Glutamatergic neuron (in vitro differentiated cells): ENCODE results near the gene TAAR2. TPM values are rescaled to one million over a fixed set of nuclear protein-coding genes. Genes with fewer than 3 reads are reported as not detected.
"Not testable (repeated sequence)": the region's sequence is repeated elsewhere in the genome, so short reads cannot be mapped to it uniquely, and the experiment has no call there.

ENCODE experiments used
- DNase-seq: peaks from one replicate; pipeline ENCODE4 v3.0.0; 2022
- H3K27ac Mint-ChIP-seq: one replicate; pipeline ENCODE4 v1.8.0; 2020; ENCODE audit warnings: mild to moderate bottlenecking, mixed read lengths, inconsistent platforms; ENCODE audit not compliant: unreplicated experiment
- H3K27me3 Mint-ChIP-seq: one replicate; pipeline ENCODE4 v1.8.0; 2020; ENCODE audit warnings: mild to moderate bottlenecking, moderate library complexity, mixed read lengths, inconsistent platforms; ENCODE audit not compliant: unreplicated experiment
- H3K36me3 Mint-ChIP-seq: one replicate; pipeline ENCODE4 v1.8.0; 2020; ENCODE audit warnings: mild to moderate bottlenecking, mixed read lengths, inconsistent platforms; ENCODE audit not compliant: unreplicated experiment
- H3K4me1 Mint-ChIP-seq: one replicate; pipeline ENCODE4 v1.8.0; 2020; ENCODE audit warnings: mild to moderate bottlenecking, low read depth, mixed read lengths, inconsistent platforms; ENCODE audit not compliant: unreplicated experiment
- H3K4me3 Mint-ChIP-seq: one replicate; pipeline ENCODE4 v1.8.0; 2020; ENCODE audit warnings: mild to moderate bottlenecking, mixed read lengths, inconsistent platforms; ENCODE audit not compliant: unreplicated experiment
- H3K9me3 Mint-ChIP-seq: one replicate; pipeline ENCODE4 v1.8.0; 2020; ENCODE audit warnings: mild to moderate bottlenecking, moderate library complexity, mixed read lengths, inconsistent platforms; ENCODE audit not compliant: unreplicated experiment
- total RNA-seq: library from RNA; stranded (reverse); fragmentation: NEBNext Ultra II Directional; extraction: Animal tissue kit (Norgen Biotek cat#: 25700); gene quantifications from one replicate; pipeline ENCODE4 v1.2.1, GENCODE V29; 2021; ENCODE audit not compliant: unreplicated experiment
- TF ChIP-seq, protein P1 (sequence below): fragments of 200-600 bp; sonication (generic); IDR thresholded peaks from one replicate; pipeline ENCODE4 v1.5.0; 2021; ENCODE audit not compliant: partially characterized antibody, unreplicated experiment

The TAAR2 gene
- total RNA-seq, 1 donor from 2014 or later: not detected

DNA sequence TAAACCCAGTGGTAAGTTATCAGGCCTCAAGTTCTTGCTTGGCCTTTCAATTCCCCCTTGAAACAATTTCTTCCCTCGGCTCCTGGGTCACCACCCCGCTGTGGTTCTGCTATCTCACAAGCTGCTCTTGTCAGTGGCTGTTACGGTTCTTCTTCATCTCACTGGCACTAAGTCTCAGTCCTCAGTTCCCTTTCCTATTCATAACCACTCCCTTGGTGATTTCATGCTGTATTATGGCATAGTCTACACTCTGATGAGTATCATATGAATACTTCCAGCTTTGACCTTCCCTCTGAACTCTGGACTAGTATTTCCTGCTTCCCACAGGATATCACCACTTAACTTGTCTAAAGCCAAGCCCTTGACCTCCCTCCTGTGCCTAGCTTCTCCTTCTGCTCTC lies 27.0 kb upstream of the TAAR2 start:
- DNase-seq: no peak
- TF ChIP-seq, protein P1, sequence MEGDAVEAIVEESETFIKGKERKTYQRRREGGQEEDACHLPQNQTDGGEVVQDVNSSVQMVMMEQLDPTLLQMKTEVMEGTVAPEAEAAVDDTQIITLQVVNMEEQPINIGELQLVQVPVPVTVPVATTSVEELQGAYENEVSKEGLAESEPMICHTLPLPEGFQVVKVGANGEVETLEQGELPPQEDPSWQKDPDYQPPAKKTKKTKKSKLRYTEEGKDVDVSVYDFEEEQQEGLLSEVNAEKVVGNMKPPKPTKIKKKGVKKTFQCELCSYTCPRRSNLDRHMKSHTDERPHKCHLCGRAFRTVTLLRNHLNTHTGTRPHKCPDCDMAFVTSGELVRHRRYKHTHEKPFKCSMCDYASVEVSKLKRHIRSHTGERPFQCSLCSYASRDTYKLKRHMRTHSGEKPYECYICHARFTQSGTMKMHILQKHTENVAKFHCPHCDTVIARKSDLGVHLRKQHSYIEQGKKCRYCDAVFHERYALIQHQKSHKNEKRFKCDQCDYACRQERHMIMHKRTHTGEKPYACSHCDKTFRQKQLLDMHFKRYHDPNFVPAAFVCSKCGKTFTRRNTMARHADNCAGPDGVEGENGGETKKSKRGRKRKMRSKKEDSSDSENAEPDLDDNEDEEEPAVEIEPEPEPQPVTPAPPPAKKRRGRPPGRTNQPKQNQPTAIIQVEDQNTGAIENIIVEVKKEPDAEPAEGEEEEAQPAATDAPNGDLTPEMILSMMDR: no peak
- Mint-ChIP-seq H3K4me1 (no peaks in the 10 kb centered on the region), H3K27ac (no peak overlapping the region), H3K9me3 (no peaks in the 10 kb centered on the region), H3K27me3 (no peaks in the 10 kb centered on the region), H3K36me3 (no peaks in the 10 kb centered on the region), H3K4me3 (no peak overlapping the region)

GRCh38 chr6:132650429-132650828 lies 26.4 kb upstream of the TAAR2 start:
- Mint-ChIP-seq H3K36me3 (no peaks in the 10 kb centered on the region), H3K9me3 (no peaks in the 10 kb centered on the region), H3K4me1 (no peaks in the 10 kb centered on the region), H3K27me3 (no peaks in the 10 kb centered on the region), H3K4me3 (no peak overlapping the region), H3K27ac (no peak overlapping the region)
- DNase-seq: no peak
- TF ChIP-seq, protein P1: no peak

DNA sequence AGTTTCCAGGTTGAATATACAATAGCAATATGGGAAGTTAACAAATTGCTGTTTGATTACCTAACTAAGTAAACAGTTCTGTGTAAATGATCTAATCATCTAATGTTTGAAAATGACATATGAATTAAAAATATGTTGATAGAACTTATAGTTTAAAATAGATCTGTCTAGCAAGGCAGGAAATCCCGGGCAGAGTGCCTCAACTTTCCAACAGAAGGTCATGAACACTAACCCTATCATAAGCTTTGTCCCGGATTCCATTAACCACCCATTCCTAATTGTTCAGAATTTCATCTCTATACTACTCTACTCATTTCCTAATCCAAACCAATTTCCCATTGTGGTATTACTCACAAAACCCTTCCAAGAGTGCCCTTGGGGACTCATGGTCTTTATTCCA lies 24.8 kb upstream of the TAAR2 start:
- Mint-ChIP-seq H3K36me3 (no peaks in the 10 kb centered on the region), H3K4me1 (no peaks in the 10 kb centered on the region), H3K4me3 (no peak overlapping the region), H3K27ac (no peak overlapping the region), H3K27me3 (no peaks in the 10 kb centered on the region), H3K9me3 (no peaks in the 10 kb centered on the region)
- TF ChIP-seq, protein P1: no peak
- no peak for DNase-seq

DNA sequence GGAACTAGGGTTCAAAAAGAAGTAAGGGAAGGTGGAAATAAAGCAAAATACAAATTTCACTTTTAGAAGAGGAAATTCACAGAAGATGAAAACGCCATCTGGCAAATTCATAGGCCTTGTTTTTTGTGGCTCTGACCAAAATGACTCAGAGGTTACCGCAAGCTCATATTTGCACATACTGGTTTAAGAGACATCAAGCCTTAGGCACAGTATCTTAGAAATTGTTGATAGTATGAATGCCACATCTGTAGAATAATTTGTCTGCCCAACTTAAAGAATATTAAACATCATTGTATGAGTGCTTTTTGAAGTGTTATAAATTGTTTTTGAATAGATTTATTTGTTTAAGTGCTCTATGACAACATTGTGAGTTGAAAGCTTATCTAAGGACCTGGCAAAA lies 24.3 kb upstream of the TAAR2 start:
- Mint-ChIP-seq H3K27ac (no peak overlapping the region), H3K4me1 (no peaks in the 10 kb centered on the region), H3K36me3 (no peaks in the 10 kb centered on the region), H3K4me3 (no peak overlapping the region), H3K9me3 (no peaks in the 10 kb centered on the region), H3K27me3 (no peaks in the 10 kb centered on the region)
- no peak for DNase-seq
- TF ChIP-seq, protein P1: no peak

GRCh38 chr6:132643547-132643946 lies 19.5 kb upstream of the TAAR2 start:
- no peak for DNase-seq
- Mint-ChIP-seq H3K36me3 (no peaks in the 10 kb centered on the region), H3K27me3 (no peaks in the 10 kb centered on the region), H3K27ac (no peak overlapping the region), H3K4me3 (no peak overlapping the region), H3K9me3 (peaks cover 2% of the 10 kb centered on the region), H3K4me1 (no peaks in the 10 kb centered on the region)
- TF ChIP-seq, protein P1: no peak

- H3K4me1 Mint-ChIP-seq, H3K9me3 Mint-ChIP-seq, H3K27ac Mint-ChIP-seq, H3K36me3 Mint-ChIP-seq, H3K4me3 Mint-ChIP-seq, H3K27me3 Mint-ChIP-seq, DNase-seq: not testable (repeated sequence)
Measured at GRCh38 chr6:132637135-132637534, 13.1 kb upstream of the TAAR2 start.

DNA sequence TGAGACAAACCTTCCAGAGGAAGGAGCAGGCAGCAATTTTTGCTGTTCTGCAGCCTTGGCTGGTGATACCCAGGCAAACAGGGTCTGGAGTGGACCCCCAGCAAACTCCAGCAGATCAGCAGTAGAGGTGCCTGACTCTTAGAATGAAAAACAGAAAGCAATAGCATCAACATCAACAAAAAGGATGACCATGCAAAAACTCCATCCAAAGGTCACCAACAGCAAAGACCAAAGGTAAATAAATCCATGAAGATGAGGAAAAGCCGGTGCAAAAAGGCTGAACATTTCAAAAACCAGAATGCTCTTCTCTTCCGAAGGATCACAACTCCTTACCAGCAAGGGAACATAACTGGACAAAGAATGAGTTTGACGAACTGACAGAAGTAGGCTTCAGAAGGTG lies 11.8 kb upstream of the TAAR2 start:
- not testable (repeated sequence) for H3K9me3 Mint-ChIP-seq, H3K36me3 Mint-ChIP-seq, H3K27ac Mint-ChIP-seq, H3K4me3 Mint-ChIP-seq, H3K27me3 Mint-ChIP-seq, H3K4me1 Mint-ChIP-seq, DNase-seq

DNA sequence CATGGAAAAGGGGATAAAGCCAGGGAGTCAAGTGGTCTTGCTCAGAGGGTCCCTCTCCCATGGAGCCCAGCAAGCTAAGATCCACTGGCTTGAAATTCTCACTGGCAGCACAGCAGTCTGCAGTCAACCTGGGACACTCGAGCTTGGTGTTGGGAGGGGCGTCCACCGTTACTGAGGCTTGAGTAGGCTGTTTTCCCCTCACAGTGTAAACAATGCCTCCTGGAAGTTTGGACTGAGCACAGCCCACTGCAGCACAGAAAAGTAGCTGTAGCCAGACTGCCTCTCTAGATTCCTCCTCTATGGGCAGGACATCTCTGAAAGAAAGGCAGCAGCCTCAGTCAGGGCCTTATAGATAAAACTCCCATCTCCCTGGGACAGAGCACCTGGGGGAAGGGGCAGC lies 11.2 kb upstream of the TAAR2 start:
- not testable (repeated sequence) for H3K9me3 Mint-ChIP-seq, H3K36me3 Mint-ChIP-seq, DNase-seq, H3K27ac Mint-ChIP-seq, H3K4me3 Mint-ChIP-seq, H3K27me3 Mint-ChIP-seq, H3K4me1 Mint-ChIP-seq
